Vagina (tissue), 2 donors: ENCODE data around the gene GRB7.

Experiments
- CTCF ChIP-seq, 3 experiments: fragments of 450-650 bp in 2 of 3; fragments of 200-600 bp in 1 of 3; sonication (generic) in 1 of 3; IDR thresholded peaks; one replicate each; pipeline ENCODE4 v1.5.1; 2017 to 2019; ENCODE audit warnings: antibody characterized with exemption in 3 of 3, mild to moderate bottlenecking in 2 of 3, moderate library complexity in 2 of 3
- POLR2A ChIP-seq, 2 donors: fragments of 450-650 bp; IDR thresholded peaks; one replicate each; pipeline ENCODE4 v1.6.1; 2017; ENCODE audit warnings: antibody characterized with exemption in 2 of 2, mild to moderate bottlenecking in 2 of 2, moderate library complexity in 2 of 2
- POLR2AphosphoS5 ChIP-seq, 2 donors: sonication (generic); formaldehyde crosslinking; IDR thresholded peaks; one replicate each; pipeline ENCODE4 v1.9.0; 2017; ENCODE audit warnings: antibody characterized with exemption in 2 of 2, mild to moderate bottlenecking in 2 of 2, low read depth in 1 of 2; ENCODE audit not compliant: insufficient read depth in 1 of 2

GRCh38 chr17:39716879-39717536, 20.7 kb upstream of the GRB7 start:
- TF ChIP-seq CTCF (IDR thresholded peaks at IDR 0.05), result no peak
- TF ChIP-seq POLR2AphosphoS5 (IDR thresholded peaks at IDR 0.05; ENCODE audit: insufficient read depth in 1 of 2, low read depth in 1 of 2), result peak in 1 of 2 donors; percentile 70
- no peak for TF ChIP-seq POLR2A (IDR thresholded peaks at IDR 0.05)
